ENCODE results near the gene UBR4. TPM values are rescaled to one million over a fixed set of nuclear protein-coding genes. Genes with fewer than 3 reads are reported as not detected.

UBR4 gene
- total RNA-seq, 4 donors from 2014 or later, result 214 to 324 (median 272) TPM

DNA sequence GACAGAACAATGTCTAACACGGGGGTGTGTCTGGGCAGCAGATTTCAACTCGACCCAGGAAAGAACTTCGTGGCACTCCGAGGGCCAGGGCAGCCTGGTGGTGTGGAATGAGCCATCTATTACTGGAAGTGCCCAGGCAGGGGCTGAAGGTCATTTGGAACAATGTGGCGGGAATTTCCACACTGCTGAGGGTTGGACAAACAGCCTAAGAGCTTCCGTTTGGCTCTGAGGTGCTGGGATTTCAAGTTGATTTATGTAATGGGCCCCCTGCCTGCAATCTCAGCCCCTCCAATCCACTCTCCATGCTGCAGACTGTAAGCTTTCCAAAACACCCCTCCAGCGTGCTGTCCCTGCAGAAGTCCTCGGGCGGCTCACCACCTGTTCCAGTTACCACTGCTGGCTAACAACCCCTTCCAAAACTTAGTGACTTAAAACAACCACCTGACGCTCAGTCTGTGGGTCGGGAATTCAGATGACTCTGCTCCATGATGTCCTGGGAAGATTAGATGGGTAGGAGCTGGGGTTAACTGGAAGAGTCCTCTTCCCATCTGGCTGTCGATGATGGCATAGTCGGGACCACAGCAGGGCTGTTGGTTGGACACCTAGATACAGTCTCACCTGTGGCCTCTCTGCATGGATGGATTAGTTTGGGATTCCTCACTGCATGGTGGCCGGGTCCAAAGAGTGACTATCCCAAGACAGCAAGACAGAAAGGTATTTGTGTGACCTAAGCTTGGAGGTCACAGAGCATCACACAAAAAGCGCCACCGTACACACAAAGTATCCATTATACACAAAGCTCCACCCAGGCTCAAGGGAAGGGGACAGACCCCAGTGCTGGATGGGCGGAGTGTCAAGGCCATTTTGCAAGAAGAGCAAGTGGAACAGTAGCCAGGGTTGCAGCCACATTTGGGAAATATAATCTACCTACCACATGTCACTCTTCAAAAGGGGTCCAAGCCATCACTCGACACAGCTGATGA is 163.9 kb downstream of the UBR4 start:
- TF ChIP-seq POLR2AphosphoS5 (IDR thresholded peaks at IDR 0.05), result no peak
- TF ChIP-seq, protein P1, sequence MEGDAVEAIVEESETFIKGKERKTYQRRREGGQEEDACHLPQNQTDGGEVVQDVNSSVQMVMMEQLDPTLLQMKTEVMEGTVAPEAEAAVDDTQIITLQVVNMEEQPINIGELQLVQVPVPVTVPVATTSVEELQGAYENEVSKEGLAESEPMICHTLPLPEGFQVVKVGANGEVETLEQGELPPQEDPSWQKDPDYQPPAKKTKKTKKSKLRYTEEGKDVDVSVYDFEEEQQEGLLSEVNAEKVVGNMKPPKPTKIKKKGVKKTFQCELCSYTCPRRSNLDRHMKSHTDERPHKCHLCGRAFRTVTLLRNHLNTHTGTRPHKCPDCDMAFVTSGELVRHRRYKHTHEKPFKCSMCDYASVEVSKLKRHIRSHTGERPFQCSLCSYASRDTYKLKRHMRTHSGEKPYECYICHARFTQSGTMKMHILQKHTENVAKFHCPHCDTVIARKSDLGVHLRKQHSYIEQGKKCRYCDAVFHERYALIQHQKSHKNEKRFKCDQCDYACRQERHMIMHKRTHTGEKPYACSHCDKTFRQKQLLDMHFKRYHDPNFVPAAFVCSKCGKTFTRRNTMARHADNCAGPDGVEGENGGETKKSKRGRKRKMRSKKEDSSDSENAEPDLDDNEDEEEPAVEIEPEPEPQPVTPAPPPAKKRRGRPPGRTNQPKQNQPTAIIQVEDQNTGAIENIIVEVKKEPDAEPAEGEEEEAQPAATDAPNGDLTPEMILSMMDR (IDR thresholded peaks at IDR 0.05), result no peak
- TF ChIP-seq POLR2A (IDR thresholded peaks at IDR 0.05), result no peak
- TF ChIP-seq EP300 (IDR thresholded peaks at IDR 0.05), result no peak
- DNase-seq (ENCODE audit: low spot score in 2 of 2), result peak in 1 of 2 donors; percentile 36
- H3K9me3 ChIP-seq, result no peaks in the 10 kb centered on the region
- no peaks in the 10 kb centered on the region for H3K36me3 ChIP-seq
- H3K4me1 ChIP-seq, result peaks cover 4% of the 10 kb centered on the region
- WGBS, result 67% methylated on average over 18 of the region's 18 CpGs
- peaks cover 15% of the 10 kb centered on the region for H3K27me3 ChIP-seq
- H3K4me3 ChIP-seq, result no peak overlapping the region
- H3K27ac ChIP-seq, result no peak overlapping the region

DNA sequence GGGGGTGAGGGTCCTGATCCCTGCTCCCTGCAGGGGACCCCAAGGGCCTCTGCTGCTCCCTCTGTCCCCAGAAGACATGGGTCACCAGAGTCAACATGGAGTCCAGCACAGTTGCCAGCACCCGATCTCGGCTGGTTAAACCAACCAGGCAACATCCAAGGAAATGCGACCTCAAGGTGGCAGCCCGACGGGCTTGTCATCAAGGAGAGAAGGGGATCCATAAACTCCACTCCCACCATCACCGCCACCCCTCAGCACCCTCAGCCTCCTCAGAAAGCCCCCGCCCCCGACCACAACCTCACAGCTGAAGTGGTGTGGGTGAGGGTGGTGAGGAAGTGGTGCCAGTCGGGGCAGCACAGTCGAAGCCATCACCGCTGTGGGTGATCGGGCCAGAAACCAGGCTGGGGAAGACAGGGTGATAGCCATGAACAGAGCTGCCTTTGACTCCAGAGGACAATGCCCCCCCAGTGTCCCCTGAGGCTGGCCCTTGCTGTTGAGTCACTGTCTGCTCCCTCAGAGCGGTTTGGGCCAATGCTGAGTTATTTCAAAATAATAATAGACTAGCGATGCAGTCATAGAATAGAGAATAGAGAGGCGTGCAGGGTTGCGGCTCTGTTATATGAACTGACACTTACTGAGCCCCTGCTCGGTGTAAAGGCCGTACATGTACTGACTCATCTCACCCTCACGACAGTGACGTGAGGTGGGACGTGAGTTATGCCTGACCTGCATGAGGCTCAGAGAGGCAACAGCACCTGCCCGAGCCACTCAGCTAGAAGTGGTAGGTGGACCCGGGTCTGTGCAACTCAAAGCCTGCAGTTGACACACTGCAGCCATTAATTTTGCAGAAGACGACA is 164.9 kb downstream of the UBR4 start:
- TF ChIP-seq POLR2A (IDR thresholded peaks at IDR 0.05) (no peak), POLR2AphosphoS5 (IDR thresholded peaks at IDR 0.05) (no peak), EP300 (IDR thresholded peaks at IDR 0.05) (no peak)
- TF ChIP-seq, protein P1 (IDR thresholded peaks at IDR 0.05), result no peak
- H3K36me3 ChIP-seq, result no peaks in the 10 kb centered on the region
- no peaks in the 10 kb centered on the region for H3K9me3 ChIP-seq
- peaks cover 4% of the 10 kb centered on the region for H3K4me1 ChIP-seq
- H3K4me3 ChIP-seq, result no peak overlapping the region
- WGBS, result 89% methylated on average over 21 of the region's 24 CpGs
- no peak overlapping the region for H3K27ac ChIP-seq
- DNase-seq (ENCODE audit: low spot score in 2 of 2), result peak in 1 of 2 donors; percentile 58
- H3K27me3 ChIP-seq, result peaks cover 15% of the 10 kb centered on the region

DNA sequence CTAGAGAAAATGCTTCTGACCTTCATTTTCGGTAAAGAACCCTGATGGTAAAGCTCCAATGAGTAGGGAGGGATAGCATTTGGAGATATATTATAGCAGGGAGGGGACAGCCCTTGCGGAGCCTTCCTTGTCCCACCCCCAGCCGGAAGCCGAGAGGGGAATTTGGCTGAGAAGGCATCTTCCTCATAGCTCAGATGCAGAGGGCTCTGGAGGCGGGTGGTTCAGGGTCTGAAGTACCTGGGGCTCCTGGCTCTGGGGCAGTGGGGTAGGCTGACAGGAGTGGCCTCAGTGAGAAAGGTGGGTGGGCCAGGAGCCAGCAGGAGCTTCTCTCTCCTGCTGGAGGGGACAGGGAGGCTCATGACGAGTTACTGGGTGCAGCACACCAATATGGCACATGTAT is 165.6 kb downstream of the UBR4 start:
- Histone ChIP-seq H3K4me1 (peaks cover 4% of the 10 kb centered on the region), H3K4me3 (no peak overlapping the region), H3K27ac (no peak overlapping the region), H3K27me3 (peaks cover 15% of the 10 kb centered on the region), H3K36me3 (no peaks in the 10 kb centered on the region), H3K9me3 (no peaks in the 10 kb centered on the region)
- DNase-seq (ENCODE audit: low spot score in 2 of 2), result peak; percentile 24 to 41
- TF ChIP-seq POLR2AphosphoS5 (IDR thresholded peaks at IDR 0.05) (no peak), EP300 (IDR thresholded peaks at IDR 0.05) (no peak), POLR2A (IDR thresholded peaks at IDR 0.05) (no peak)
- TF ChIP-seq, protein P1 (IDR thresholded peaks at IDR 0.05), result no peak
- 87% methylated on average over 6 of the region's 6 CpGs for WGBS

DNA sequence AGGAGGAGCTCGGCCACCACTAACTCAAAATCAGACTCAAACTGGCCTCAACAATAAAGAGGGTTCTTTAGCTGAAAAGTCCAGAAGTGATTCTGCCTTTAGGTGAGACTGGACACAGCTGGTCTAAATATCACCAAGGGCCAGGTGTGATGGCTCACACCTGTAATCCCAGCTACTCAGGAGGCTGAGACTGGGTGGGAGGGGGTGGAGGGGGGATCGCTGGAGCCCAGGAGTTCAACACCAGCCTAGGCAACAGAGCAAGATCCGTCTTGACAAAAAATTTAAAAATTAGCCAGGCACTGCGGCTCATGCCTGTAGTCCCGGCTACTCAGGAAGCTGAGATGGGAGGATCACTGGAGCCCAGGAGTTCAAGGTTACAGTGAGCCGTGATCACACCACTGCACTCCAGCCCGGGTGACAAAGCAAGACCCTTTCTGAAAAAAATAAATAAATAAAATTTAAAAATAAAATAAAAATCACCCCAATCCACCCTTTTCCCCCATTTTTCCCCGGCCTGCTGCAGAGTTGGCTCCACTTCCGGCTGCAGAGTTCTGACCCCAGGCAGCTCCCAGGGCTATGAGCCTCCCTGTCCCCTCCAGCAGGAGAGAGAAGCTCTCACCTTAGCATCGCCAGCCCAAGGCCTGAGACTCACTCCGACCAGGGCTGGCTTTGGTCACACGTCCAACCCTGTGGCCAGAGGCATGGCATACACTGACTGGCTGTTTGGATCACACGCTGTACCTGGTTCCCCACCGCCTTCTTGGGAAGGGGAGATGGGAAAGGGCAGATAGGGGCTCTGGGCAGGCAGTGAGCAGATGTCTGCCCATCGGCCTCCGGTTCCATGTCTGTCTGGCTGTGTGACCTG is 166.3 kb downstream of the UBR4 start:
- WGBS, result 78% methylated on average over 16 of the region's 16 CpGs
- Histone ChIP-seq H3K4me1 (peaks cover 4% of the 10 kb centered on the region), H3K4me3 (no peak overlapping the region), H3K9me3 (no peaks in the 10 kb centered on the region), H3K27ac (no peak overlapping the region), H3K36me3 (no peaks in the 10 kb centered on the region), H3K27me3 (peaks cover 15% of the 10 kb centered on the region)
- TF ChIP-seq, protein P1 (IDR thresholded peaks at IDR 0.05), result no peak
- TF ChIP-seq POLR2AphosphoS5 (IDR thresholded peaks at IDR 0.05) (no peak), EP300 (IDR thresholded peaks at IDR 0.05) (no peak), POLR2A (IDR thresholded peaks at IDR 0.05) (no peak)
- peak; percentile 44 to 54 for DNase-seq (ENCODE audit: low spot score in 2 of 2)

Data from suprapubic skin (tissue), 4 donors.